COLO668 (cell line): ENCODE data around the gene CAP2.

Experiments used
- DNase-seq: peaks from one replicate; lab custom pipeline; 2025; ENCODE audit not compliant: unreplicated experiment; lab: John Stamatoyannopoulos, UW

The CAP2 gene

GRCh38 chr6:17392978-17393891, at the start of gene CAP2:
TSS of gene CAP2 (plus strand) at chr6:17393595. CDS start at chr6:17421556, 27,961 bp downstream.
- DNase-seq: peak; percentile 63

GRCh38 chr6:17347012-17347411, 46.4 kb upstream of the CAP2 start:
- DNase-seq: no peak

- no peak for DNase-seq
Observed at GRCh38 chr6:17349427-17349826, 44.0 kb upstream of the CAP2 start.

GRCh38 chr6:17352302-17352701, 41.1 kb upstream of the CAP2 start:
- DNase-seq: no peak

GRCh38 chr6:17353440-17354175, 39.8 kb upstream of the CAP2 start:
- DNase-seq: no peak

GRCh38 chr6:17354700-17355403, 38.5 kb upstream of the CAP2 start:
- no peak for DNase-seq

GRCh38 chr6:17355404-17355774, 38.0 kb upstream of the CAP2 start:
- no peak for DNase-seq

- DNase-seq: no peak
Observed at GRCh38 chr6:17358515-17358914, 34.9 kb upstream of the CAP2 start.

- DNase-seq: no peak
Observed at GRCh38 chr6:17360564-17360963, 32.8 kb upstream of the CAP2 start.

- no peak for DNase-seq
Observed at GRCh38 chr6:17361013-17361412, 32.4 kb upstream of the CAP2 start.

- DNase-seq: no peak
Observed at GRCh38 chr6:17365961-17366360, 27.4 kb upstream of the CAP2 start.

GRCh38 chr6:17367868-17368267, 25.5 kb upstream of the CAP2 start:
- DNase-seq: no peak

- DNase-seq: no peak
Observed at GRCh38 chr6:17381424-17382147, 11.8 kb upstream of the CAP2 start.

GRCh38 chr6:17385660-17386059, 7.7 kb upstream of the CAP2 start:
- no peak for DNase-seq

- DNase-seq: no peak
Observed at GRCh38 chr6:17388365-17388764, 5.0 kb upstream of the CAP2 start.

- DNase-seq: no peak
Observed at GRCh38 chr6:17389274-17389847, 4.0 kb upstream of the CAP2 start.

- no peak for DNase-seq
Observed at GRCh38 chr6:17390276-17390675, 3.1 kb upstream of the CAP2 start.

GRCh38 chr6:17391976-17392375, 1.4 kb upstream of the CAP2 start:
- no peak for DNase-seq

- DNase-seq: peak; percentile 51
Observed at GRCh38 chr6:17393892-17394631, 667 bp downstream of the CAP2 start.

GRCh38 chr6:17395112-17395511, 1.7 kb downstream of the CAP2 start:
- DNase-seq: no peak
